IMR-90 (cell line): ENCODE data around the gene KRT10. TPM values are rescaled to one million over a fixed set of nuclear protein-coding genes. Genes with fewer than 3 reads are reported as not detected.

ENCODE experiments used
- ATAC-seq: fragments of 200-7000 bp; cut with Tn5 transposase; 2 replicates; pipeline ENCODE4 v1.9.1; 2020; ENCODE audit warnings: low read depth, mild to moderate bottlenecking, moderate library complexity
- BruUV-seq: library from RNA; stranded (reverse); fragments of 400-500 nt; replicated peaks from 2 replicates; lab custom pipeline; 2021; lab: Mats Ljungman, UMichigan
- CTCF ChIA-PET: fragments of 300-600 bp; formaldehyde crosslinking; extraction: SDS; loops from one replicate; lab custom pipeline; 2021; ENCODE audit warnings: antibody characterized with exemption; lab: Yijun Ruan, JAX
- POLR2A ChIA-PET: fragments of 300-600 bp; sonication (Branson Sonifier 250); formaldehyde crosslinking; loops from one replicate; lab custom pipeline; 2022; ENCODE audit warnings: antibody characterized with exemption; ENCODE audit not compliant: unreplicated experiment; lab: Charles Lee
- DNase-seq: peaks from one replicate; pipeline ENCODE4 v3.0.0; 2013
- H2AFZ ChIP-seq: replicated peaks from 2 replicates; pipeline ENCODE3; 2013; ENCODE audit warnings: low read length, mild to moderate bottlenecking; ENCODE audit not compliant: poor library complexity
- H2AK5ac ChIP-seq: 2 replicates; pipeline ENCODE4 v1.6.1; 2013; ENCODE audit warnings: low read depth, low read length, inconsistent platforms
- H2AK9ac ChIP-seq: replicated peaks from 2 replicates; pipeline ENCODE3; 2013; ENCODE audit warnings: mild to moderate bottlenecking, low read depth, low read length, moderate library complexity; ENCODE audit not compliant: poor library complexity
- H2BK120ac ChIP-seq: 2 replicates; pipeline ENCODE4 v1.6.1; 2013; ENCODE audit warnings: low read depth, low read length, inconsistent platforms
- H2BK15ac ChIP-seq: 3 replicates; pipeline ENCODE4 v1.6.1; 2013; ENCODE audit warnings: low read depth, low read length, inconsistent platforms
- H2BK20ac ChIP-seq: 2 replicates; pipeline ENCODE4 v1.6.1; 2013; ENCODE audit warnings: low read depth, mild to moderate bottlenecking, inconsistent platforms, low read length, moderate library complexity
- H2BK5ac ChIP-seq: 2 replicates; pipeline ENCODE4 v1.6.1; 2013; ENCODE audit warnings: mild to moderate bottlenecking, low read depth, low read length, inconsistent platforms; ENCODE audit not compliant: poor library complexity, severe bottlenecking
- H3K14ac ChIP-seq: replicated peaks from 2 replicates; pipeline ENCODE4 v1.6.1; 2013; ENCODE audit warnings: low read depth, low read length, inconsistent platforms
- H3K18ac ChIP-seq: 2 replicates; pipeline ENCODE4 v1.6.1; 2013; ENCODE audit warnings: low read depth, low read length, control low read depth
- H3K23ac ChIP-seq: 2 replicates; pipeline ENCODE4 v1.6.1; 2013; ENCODE audit warnings: low read depth, low read length, inconsistent platforms
- H3K27ac ChIP-seq: 2 replicates; pipeline ENCODE4 v1.5.1; 2013; ENCODE audit warnings: mild to moderate bottlenecking, control low read depth, low read length; ENCODE audit not compliant: insufficient read depth
- H3K27me3 ChIP-seq: 2 replicates; pipeline ENCODE4 v1.6.1; 2013; ENCODE audit warnings: low read length; ENCODE audit not compliant: control insufficient read depth, insufficient read depth
- H3K36me3 ChIP-seq: 2 replicates; pipeline ENCODE4 v1.6.1; 2013; ENCODE audit warnings: low read length, mixed read lengths; ENCODE audit not compliant: control insufficient read depth, insufficient read depth
- H3K4ac ChIP-seq: 2 replicates; pipeline ENCODE4 v1.6.1; 2013; ENCODE audit warnings: low read depth, low read length, inconsistent platforms
- H3K4me1 ChIP-seq: 2 replicates; pipeline ENCODE4 v1.6.1; 2013; ENCODE audit warnings: low read length, mixed read lengths; ENCODE audit not compliant: control insufficient read depth, insufficient read depth
- H3K4me2 ChIP-seq: 2 replicates; pipeline ENCODE4 v1.6.1; 2013; ENCODE audit warnings: low read depth, mild to moderate bottlenecking, control low read depth, low read length, moderate library complexity
- H3K4me3 ChIP-seq: 2 replicates; pipeline ENCODE4 v1.5.1; 2013; ENCODE audit warnings: low read depth, mild to moderate bottlenecking, control low read depth, low read length, moderate library complexity; ENCODE audit not compliant: insufficient read depth
- H3K56ac ChIP-seq: 2 replicates; pipeline ENCODE4 v1.6.1; 2013; ENCODE audit warnings: low read length, inconsistent platforms; ENCODE audit not compliant: insufficient read depth; ENCODE audit errors: extremely low read depth
- H3K79me1 ChIP-seq, 2 experiments: 2 replicates each; pipeline ENCODE4 v1.6.1; 2013; ENCODE audit warnings: low read length in 2 of 2, inconsistent platforms in 1 of 2, low read depth in 1 of 2
- H3K9ac ChIP-seq: 2 replicates; pipeline ENCODE4 v1.6.1; 2013; ENCODE audit warnings: low read depth, low read length, control low read depth
- H3K9me1 ChIP-seq: 2 replicates; pipeline ENCODE4 v1.6.1; 2013; ENCODE audit warnings: low read length, inconsistent platforms; ENCODE audit not compliant: insufficient read depth
- H3K9me3 ChIP-seq: 2 replicates; pipeline ENCODE4 v1.6.1; 2013; ENCODE audit warnings: low read length; ENCODE audit not compliant: control insufficient read depth, insufficient read depth
- H4K20me1 ChIP-seq: 2 replicates; pipeline ENCODE4 v1.6.1; 2013; ENCODE audit warnings: low read length, inconsistent platforms; ENCODE audit not compliant: insufficient read depth
- H4K5ac ChIP-seq: 2 replicates; pipeline ENCODE4 v1.6.1; 2013; ENCODE audit warnings: mild to moderate bottlenecking, low read depth, low read length, control low read depth
- H4K8ac ChIP-seq, 2 experiments: 2 replicates each; pipeline ENCODE4 v1.6.1; 2013; ENCODE audit warnings: low read depth in 2 of 2, low read length in 2 of 2, control low read depth in 1 of 2, inconsistent platforms in 1 of 2
- H4K91ac ChIP-seq: 2 replicates; pipeline ENCODE4 v1.6.1; 2013; ENCODE audit warnings: low read depth, low read length, inconsistent platforms; ENCODE audit not compliant: insufficient read depth
- BHLHE40 ChIP-seq: fragments of 150-350 bp; IDR thresholded peaks from 2 replicates; pipeline ENCODE4 v1.6.1; 2016; ENCODE audit warnings: mild to moderate bottlenecking, low read depth, low read length
- MAFK ChIP-seq: IDR thresholded peaks from 2 replicates; pipeline ENCODE4 v1.6.1; 2012; ENCODE audit warnings: low read depth, low read length, improper control_type of control experiment
- MXI1 ChIP-seq: IDR thresholded peaks from 2 replicates; pipeline ENCODE4 v1.6.1; 2012; ENCODE audit warnings: low read depth, mild to moderate bottlenecking, low read length, moderate library complexity, borderline replicate concordance
- NFE2L2 ChIP-seq: fragments of 150-350 bp; IDR thresholded peaks from 2 replicates; pipeline ENCODE4 v1.6.1; 2016; ENCODE audit warnings: low read depth, mild to moderate bottlenecking, low read length
- POLR2A ChIP-seq: IDR thresholded peaks from 2 replicates; pipeline ENCODE4 v1.6.1; 2012; ENCODE audit warnings: mild to moderate bottlenecking, low read depth, low read length
- RAD21 ChIP-seq: IDR thresholded peaks from 2 replicates; pipeline ENCODE4 v1.6.1; 2012; ENCODE audit warnings: low read length, improper control_type of control experiment
- RCOR1 ChIP-seq: IDR thresholded peaks from 2 replicates; pipeline ENCODE4 v1.6.1; 2012; ENCODE audit warnings: mild to moderate bottlenecking, low read length, improper control_type of control experiment; ENCODE audit not compliant: insufficient replicate concordance
- RFX5 ChIP-seq: IDR thresholded peaks from 2 replicates; pipeline ENCODE4 v1.8.0; 2012; ENCODE audit warnings: low read depth, mild to moderate bottlenecking, low read length, moderate library complexity
- SMC3 ChIP-seq: fragments of 150-350 bp; IDR thresholded peaks from 2 replicates; pipeline ENCODE4 v1.6.1; 2016; ENCODE audit warnings: low read depth, mild to moderate bottlenecking, antibody characterized with exemption, low read length, moderate library complexity
- WGBS, 2 experiments: methylation state at CpG; one replicate each; pipeline versions ENCODE4 v1.1.5 to v1.1.7; 2013; ENCODE audit warnings: missing lambda C conversion rate in 2 of 2; ENCODE audit not compliant: insufficient read length in 1 of 2; ENCODE audit errors: extremely low coverage in 2 of 2; 5-methylcytosine and 5-hydroxymethylcytosine counted together
- dilution Hi-C: fragments of 300-500 bp; cut with HindIII; formaldehyde crosslinking; loops from one replicate; pipeline ENCODE4 v1.14.3; 2018; ENCODE audit warnings: low sequenced_read_pairs; ENCODE audit not compliant: unreplicated experiment
- in situ Hi-C: fragments of 300-500 bp; cut with MboI; formaldehyde crosslinking; loops from 3 replicates; pipeline ENCODE4 v1.14.3; 2019; ENCODE audit warnings: low sequenced_read_pairs, inconsistent platforms, mixed read lengths
- intact Hi-C: fragments of 100-400 bp; cut with micrococcal nuclease; formaldehyde crosslinking; loops from 2 replicates; pipeline ENCODE4 v1.10.0; 2022
- polyA plus RNA-seq, 3 experiments: library from polyadenylated mRNA; depleted of rRNA; stranded (reverse); fragments of >200 nt; gene quantifications; 2 replicates each; pipeline ENCODE4 v1.2.3, GENCODE V29; 2012; ENCODE audit warnings: low replicate concordance in 1 of 3
- total RNA-seq: library from RNA; depleted of rRNA; stranded (reverse); fragments of >200 nt; gene quantifications from 2 replicates; pipeline ENCODE4 v1.2.3, GENCODE V29; 2012

Gene KRT10
- total and polyA plus RNA-seq, 2 of the 4 experiments (the other 2 are of a cell fraction), result 0.18 to 18.3 TPM

GRCh38 chr17:40864661-40865390, 42.4 kb upstream of the KRT10 start:
- no peaks in the 10 kb centered on the region for H3K79me1 ChIP-seq
- H2BK5ac ChIP-seq, result no peak overlapping the region
- WGBS, 2 experiments, result 71% methylated on average over 5 of the region's 14 CpGs; no CpG with 5 or more reads in 1 of the 2 experiments
- ChIA-PET CTCF (interaction anchor here (1.2 kb wide), 1 partner anchor 684 kb away, joined by 3 read pairs; no protein-coding TSS in a partner anchor), POLR2A (no interaction called here)
- H3K9me3 ChIP-seq, result no peaks in the 10 kb centered on the region
- in situ Hi-C loops (no loop called here), intact Hi-C loops (no loop called here), dilution Hi-C loops (no loop called here)
- no peak overlapping the region for H2BK20ac ChIP-seq
- no peak overlapping the region for H3K4ac ChIP-seq
- no peak overlapping the region for H3K4me3 ChIP-seq
- no peak overlapping the region for H2AK9ac ChIP-seq
- no peak overlapping the region for H2AFZ ChIP-seq
- no peak overlapping the region for H4K91ac ChIP-seq
- H2BK15ac ChIP-seq, result no peak overlapping the region
- TF ChIP-seq RFX5 (no peak), NFE2L2 (no peak), RCOR1 (no peak), MAFK (no peak), MXI1 (no peak), POLR2A (no peak), BHLHE40 (no peak), SMC3 (no peak), RAD21 (no peak)
- H4K8ac ChIP-seq, result no peak overlapping the region
- H3K14ac ChIP-seq, result no peak overlapping the region
- H3K36me3 ChIP-seq, result no peaks in the 10 kb centered on the region
- no TSS peak for BruUV-seq
- H3K18ac ChIP-seq, result no peak overlapping the region
- no peak for DNase-seq
- no peak overlapping the region for H4K5ac ChIP-seq
- H3K27ac ChIP-seq, result no peak overlapping the region
- no peaks in the 10 kb centered on the region for H3K4me1 ChIP-seq
- ATAC-seq, result no peak
- no peak overlapping the region for H3K9ac ChIP-seq
- no peaks in the 10 kb centered on the region for H4K20me1 ChIP-seq
- no peak overlapping the region for H2AK5ac ChIP-seq
- H3K27me3 ChIP-seq, result no peaks in the 10 kb centered on the region; the same call in 1 of the 2 replicates
- H3K56ac ChIP-seq, result no peak overlapping the region
- no peak overlapping the region for H3K4me2 ChIP-seq
- no peak overlapping the region for H3K23ac ChIP-seq
- no peaks in the 10 kb centered on the region for H3K9me1 ChIP-seq
- H2BK120ac ChIP-seq, result no peak overlapping the region
